Spleen (tissue), 11 donors: ENCODE measurements around the gene EXOC4. TPM values are rescaled to one million over a fixed set of nuclear protein-coding genes. Genes with fewer than 3 reads are reported as not detected.

Source experiments
- DNase-seq: peaks from one replicate; pipeline ENCODE4 v3.0.0-alpha.2; 2020
- H3K27ac ChIP-seq, 8 donors: fragments of 200-600 bp; sonication (generic) in 7 of 8; 1 replicate in 4 of 8; 2 replicates in 4 of 8; pipeline versions ENCODE4 v1.5.0 to v1.8.0; 2016 to 2021; ENCODE audit warnings: inconsistent platforms in 4 of 8, mild to moderate bottlenecking in 4 of 8, moderate library complexity in 1 of 8
- H3K27me3 ChIP-seq, 7 donors: fragments of 200-600 bp; sonication (generic) in 6 of 7; replicated peaks in 1 of 7; 1 replicate in 4 of 7; 2 replicates in 3 of 7; pipeline versions ENCODE4 v1.5.0 to v1.8.0; 2016 to 2021; ENCODE audit warnings: inconsistent platforms in 3 of 7, mild to moderate bottlenecking in 1 of 7
- H3K36me3 ChIP-seq, 6 donors: fragments of 200-600 bp; sonication (generic) in 5 of 6; 1 replicate in 4 of 6; 2 replicates in 2 of 6; pipeline versions ENCODE4 v1.5.0 to v1.8.0; 2016 to 2021; ENCODE audit warnings: inconsistent platforms in 2 of 6
- H3K4me1 ChIP-seq, 6 donors: fragments of 200-600 bp; sonication (generic) in 5 of 6; 1 replicate in 3 of 6; 2 replicates in 3 of 6; pipeline versions ENCODE4 v1.5.0 to v1.8.0; 2016 to 2021; ENCODE audit warnings: inconsistent platforms in 3 of 6
- H3K4me3 ChIP-seq, 8 donors: fragments of 200-600 bp; sonication (generic) in 7 of 8; 1 replicate in 4 of 8; 2 replicates in 4 of 8; pipeline versions ENCODE4 v1.5.0 to v1.8.0; 2016 to 2021; ENCODE audit warnings: inconsistent platforms in 4 of 8, mild to moderate bottlenecking in 4 of 8, moderate library complexity in 2 of 8
- H3K9me3 ChIP-seq, 8 donors: fragments of 200-600 bp; sonication (generic) in 7 of 8; 1 replicate in 4 of 8; 2 replicates in 4 of 8; pipeline versions ENCODE4 v1.5.0 to v1.8.0; 2016 to 2021; ENCODE audit warnings: inconsistent platforms in 4 of 8
- CTCF ChIP-seq, 11 experiments: fragments of 200-600 bp in 7 of 11; fragments of 450-650 bp in 4 of 11; sonication (generic) in 4 of 11; IDR thresholded peaks in 8 of 11; conservative IDR thresholded peaks in 3 of 11; 1 replicate in 7 of 11; 2 replicates in 4 of 11; pipeline versions ENCODE4 v1.4.0 to v1.8.0; 2016 to 2021; ENCODE audit warnings: antibody characterized with exemption in 11 of 11, inconsistent platforms in 4 of 11, mild to moderate bottlenecking in 1 of 11
- POLR2A ChIP-seq, 3 donors: fragments of 450-650 bp; IDR thresholded peaks; one replicate each; pipeline ENCODE4 v1.5.1; 2017; ENCODE audit warnings: antibody characterized with exemption in 3 of 3, mild to moderate bottlenecking in 1 of 3
- POLR2AphosphoS5 ChIP-seq, 3 donors: sonication (generic); formaldehyde crosslinking; IDR thresholded peaks; one replicate each; pipeline ENCODE4 v1.5.1; 2017; ENCODE audit warnings: antibody characterized with exemption in 3 of 3
- WGBS, 5 donors: extraction: QIAGEN DNeasy Blood & Tissue Kit in 3 of 5; methylation state at CpG; one replicate each; pipeline versions ENCODE4 v1.1.5 to v1.1.7; 2013 to 2018; 5-methylcytosine and 5-hydroxymethylcytosine counted together
- intact Hi-C: fragments of 100-400 bp; cut with DNase I; formaldehyde crosslinking; loops from one replicate; pipeline ENCODE4 v1.15.0; 2023; ENCODE audit warnings: low total_unique reads
- polyA plus RNA-seq, 3 donors: library from polyadenylated mRNA; stranded (reverse); fragments of 200-250 nt; gene quantifications; one replicate each; pipeline ENCODE4 v1.2.1, GENCODE V29; 2013
- total RNA-seq, 7 donors: library from RNA; depleted of rRNA in 3 of 7; stranded (reverse); fragments of >200 nt in 3 of 7; fragmentation: NEBNext Ultra II Directional in 4 of 7; extraction: Animal tissue kit (Norgen Biotek cat#: 25700) in 4 of 7; gene quantifications; one replicate each; pipeline versions ENCODE4 v1.1.0 to v1.2.1, GENCODE V29; 2016 to 2021
- donor health status: healthy with polysubstance abuse.
- donor health status: DM: no; HTN: no; CAD: no; lungs with moderate emphysema.
- donor health status: DM: no; HTN: no; CAD: no.
- donor health status: Bipolar disorder and iron deficiency.
- donor health status: healthy.
- donor health status: DM: no; HTN: no; CAD: no.
- donor health status: DM: yes; HTN: yes; CAD: no.

EXOC4 gene
- total and polyA plus RNA-seq, 10 donors, result 14.1 to 138 (median 102) TPM

- H3K4me3 ChIP-seq, result no peak overlapping the region
- H3K4me1 ChIP-seq, result no peaks in the 10 kb centered on the region
- intact Hi-C loops, result no loop called here
- no peak overlapping the region for H3K27ac ChIP-seq
- DNase-seq, result no peak
- WGBS, 5 donors, result 63 to 98% (median 91%) methylated on average over 3 of the region's 3 CpGs
- H3K9me3 ChIP-seq, result no peaks in the 10 kb centered on the region
- H3K36me3 ChIP-seq, result peaks cover 0 to 12% (median 0%) of the 10 kb centered on the region in 6 donors
- H3K27me3 ChIP-seq, result no peaks in the 10 kb centered on the region
- no peak for TF ChIP-seq CTCF (IDR thresholded peaks at IDR 0.05 in 8 of 11, conservative IDR thresholded peaks at IDR 0.05 in 3 of 11)
- TF ChIP-seq POLR2AphosphoS5 (IDR thresholded peaks at IDR 0.05), result no peak
- no peak for TF ChIP-seq POLR2A (IDR thresholded peaks at IDR 0.05)
Measured at GRCh38 chr7:133773601-133774000, 520.7 kb downstream of the EXOC4 start.

GRCh38 chr7:133775201-133775600 lies 522.3 kb downstream of the EXOC4 start:
- intact Hi-C loops, result no loop called here
- H3K36me3 ChIP-seq, result peaks cover 0 to 17% (median 0%) of the 10 kb centered on the region in 6 donors
- no peak for DNase-seq
- H3K9me3 ChIP-seq, result peaks cover 0 to 9% (median 0%) of the 10 kb centered on the region in 8 donors
- 89 to 98% (median 94%) methylated on average over 4 of the region's 4 CpGs for WGBS, 5 donors
- no peaks in the 10 kb centered on the region for H3K27me3 ChIP-seq
- H3K27ac ChIP-seq, result no peak overlapping the region
- no peak overlapping the region for H3K4me3 ChIP-seq
- H3K4me1 ChIP-seq, result no peaks in the 10 kb centered on the region
- TF ChIP-seq POLR2A (IDR thresholded peaks at IDR 0.05), result no peak
- no peak for TF ChIP-seq CTCF (IDR thresholded peaks at IDR 0.05 in 8 of 11, conservative IDR thresholded peaks at IDR 0.05 in 3 of 11)
- no peak for TF ChIP-seq POLR2AphosphoS5 (IDR thresholded peaks at IDR 0.05)

GRCh38 chr7:133776266-133776665 lies 523.4 kb downstream of the EXOC4 start:
- H3K4me1 ChIP-seq, result no peaks in the 10 kb centered on the region
- H3K27me3 ChIP-seq, result no peaks in the 10 kb centered on the region
- TF ChIP-seq CTCF (IDR thresholded peaks at IDR 0.05 in 8 of 11, conservative IDR thresholded peaks at IDR 0.05 in 3 of 11) (no peak), POLR2AphosphoS5 (IDR thresholded peaks at IDR 0.05) (no peak), POLR2A (IDR thresholded peaks at IDR 0.05) (no peak)
- intact Hi-C loops, result no loop called here
- H3K9me3 ChIP-seq, result peaks cover 0 to 9% (median 0%) of the 10 kb centered on the region in 8 donors
- H3K4me3 ChIP-seq, result no peak overlapping the region
- H3K27ac ChIP-seq, result no peak overlapping the region
- H3K36me3 ChIP-seq, result peaks cover 0 to 17% (median 0%) of the 10 kb centered on the region in 6 donors
- 80 to 91% (median 87%) methylated on average over 3 of the region's 3 CpGs for WGBS, 5 donors
- DNase-seq, result no peak

GRCh38 chr7:133777701-133778100 lies 524.8 kb downstream of the EXOC4 start:
- H3K27me3 ChIP-seq, result no peaks in the 10 kb centered on the region
- intact Hi-C loops, result no loop called here
- TF ChIP-seq CTCF (IDR thresholded peaks at IDR 0.05 in 8 of 11, conservative IDR thresholded peaks at IDR 0.05 in 3 of 11) (no peak), POLR2AphosphoS5 (IDR thresholded peaks at IDR 0.05) (no peak), POLR2A (IDR thresholded peaks at IDR 0.05) (no peak)
- no peak overlapping the region for H3K27ac ChIP-seq
- 94 to 98% (median 96%) methylated on average over 4 of the region's 4 CpGs for WGBS, 5 donors
- H3K9me3 ChIP-seq, result peaks cover 0 to 9% (median 0%) of the 10 kb centered on the region in 8 donors
- H3K4me1 ChIP-seq, result no peaks in the 10 kb centered on the region
- H3K36me3 ChIP-seq, result peaks cover 0 to 17% (median 0%) of the 10 kb centered on the region in 6 donors
- no peak overlapping the region for H3K4me3 ChIP-seq
- no peak for DNase-seq
